GM19239 (cell line): Measurements from ENCODE around the gene NOLC1.

Experiments
- DNase-seq: peaks from one replicate; pipeline ENCODE4 v3.0.0; 2011; ENCODE audit warnings: low spot score; ENCODE audit not compliant: insufficient read length
- FAIRE-seq: peaks from 2 replicates; lab custom pipeline; 2011; peaks lifted over from hg19 to GRCh38; lab: Jason Lieb, UNC

The NOLC1 gene

GRCh38 chr10:102151774-102152544 is at the start of gene NOLC1:
NOLC1 (plus strand) TSS chr10:102152389; CDS start chr10:102152411, 22 bp downstream.
- DNase-seq (peak; percentile 88), FAIRE-seq (peak; percentile 100)

DNA sequence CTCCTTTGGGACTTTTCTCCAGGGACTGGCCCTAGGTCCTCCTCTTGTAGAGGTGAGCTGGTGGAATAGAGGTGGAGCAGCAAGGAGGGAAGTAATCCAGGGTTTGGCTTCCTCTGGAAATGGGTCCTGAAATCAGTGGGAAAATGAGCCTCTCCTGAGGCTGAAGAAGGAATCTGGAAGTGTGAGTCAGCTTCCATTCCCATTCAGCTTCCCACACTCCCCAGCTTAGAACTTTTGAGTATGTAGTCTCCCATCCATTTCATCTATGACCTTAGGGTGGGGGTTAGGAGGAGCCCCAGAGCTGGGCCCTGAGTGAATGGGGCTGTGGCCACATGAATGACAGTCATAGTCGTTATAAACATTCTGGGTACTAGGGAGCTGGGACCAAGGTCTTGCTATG is 49.8 kb upstream of the NOLC1 start:
- FAIRE-seq (no peak), DNase-seq (no peak)

DNA sequence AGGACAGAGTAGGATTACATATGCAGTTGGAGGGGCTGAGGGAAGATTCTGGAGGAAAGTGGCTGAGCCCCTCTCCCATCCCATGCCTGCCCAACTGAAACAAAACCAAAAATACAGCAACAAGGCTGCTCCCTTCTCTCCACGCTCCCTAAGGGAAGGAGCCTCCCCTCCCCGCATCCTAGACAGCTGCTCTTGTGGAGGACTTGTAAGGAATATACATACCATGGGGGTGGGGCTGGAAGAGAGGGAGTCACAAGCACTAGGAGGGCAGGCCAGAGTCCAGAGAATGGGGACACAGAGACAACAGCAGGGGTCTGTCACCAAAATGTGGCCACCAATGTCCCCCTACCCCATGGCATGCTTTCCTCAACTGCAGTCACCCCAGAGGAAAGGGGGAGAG is 45.2 kb upstream of the NOLC1 start:
- FAIRE-seq (no peak), DNase-seq (no peak)

DNA sequence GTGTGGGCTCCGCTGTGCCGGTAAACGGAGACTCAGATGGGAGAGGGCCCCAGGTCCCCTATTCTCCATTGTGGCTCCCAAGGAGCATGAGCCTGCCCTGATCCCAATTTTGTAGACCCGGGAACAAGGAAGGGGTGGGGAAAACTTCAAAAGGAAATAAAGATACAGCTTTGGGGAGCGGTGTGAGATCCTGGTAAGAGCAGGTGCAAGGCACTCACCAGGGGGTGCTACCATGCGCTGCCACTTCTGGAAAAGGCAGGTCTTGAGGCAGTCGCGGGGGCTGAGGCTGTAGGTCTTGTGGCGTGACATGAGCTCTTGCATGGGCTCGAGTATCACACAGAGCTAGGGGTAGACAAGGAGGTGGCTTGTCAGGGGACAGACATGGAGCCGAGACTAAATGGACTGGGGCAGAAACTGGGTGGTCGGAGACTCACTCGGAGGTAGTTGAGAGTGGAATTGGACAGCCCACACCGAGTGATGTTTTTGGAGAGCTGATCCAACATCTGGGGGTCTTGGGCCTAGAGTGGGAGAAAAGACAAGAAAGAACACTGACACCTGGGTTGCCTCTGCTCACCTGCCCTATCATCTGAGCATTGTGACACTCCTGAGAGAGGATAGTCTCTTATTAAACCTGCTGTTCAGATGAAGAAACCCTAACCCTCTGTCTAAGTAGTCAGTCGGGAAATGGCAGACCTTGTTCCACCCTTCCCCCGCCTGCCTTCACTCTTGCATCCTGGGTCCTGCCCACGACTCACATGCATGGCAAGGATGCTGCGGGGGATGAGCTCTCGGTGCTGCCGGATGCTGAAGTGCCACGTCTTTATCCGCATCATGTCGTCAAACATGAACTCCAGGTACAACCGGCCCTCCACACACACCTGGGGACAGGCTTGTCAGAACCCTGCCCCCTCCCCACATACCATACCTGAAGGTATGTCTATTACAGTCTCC is 42.7 kb upstream of the NOLC1 start:
- DNase-seq, result no peak
- FAIRE-seq, result no peak

GRCh38 chr10:102111276-102111675 is 40.9 kb upstream of the NOLC1 start:
- FAIRE-seq, result no peak
- no peak for DNase-seq

- FAIRE-seq, result no peak
- DNase-seq, result no peak
Measured at GRCh38 chr10:102112210-102112817, 39.9 kb upstream of the NOLC1 start.

DNA sequence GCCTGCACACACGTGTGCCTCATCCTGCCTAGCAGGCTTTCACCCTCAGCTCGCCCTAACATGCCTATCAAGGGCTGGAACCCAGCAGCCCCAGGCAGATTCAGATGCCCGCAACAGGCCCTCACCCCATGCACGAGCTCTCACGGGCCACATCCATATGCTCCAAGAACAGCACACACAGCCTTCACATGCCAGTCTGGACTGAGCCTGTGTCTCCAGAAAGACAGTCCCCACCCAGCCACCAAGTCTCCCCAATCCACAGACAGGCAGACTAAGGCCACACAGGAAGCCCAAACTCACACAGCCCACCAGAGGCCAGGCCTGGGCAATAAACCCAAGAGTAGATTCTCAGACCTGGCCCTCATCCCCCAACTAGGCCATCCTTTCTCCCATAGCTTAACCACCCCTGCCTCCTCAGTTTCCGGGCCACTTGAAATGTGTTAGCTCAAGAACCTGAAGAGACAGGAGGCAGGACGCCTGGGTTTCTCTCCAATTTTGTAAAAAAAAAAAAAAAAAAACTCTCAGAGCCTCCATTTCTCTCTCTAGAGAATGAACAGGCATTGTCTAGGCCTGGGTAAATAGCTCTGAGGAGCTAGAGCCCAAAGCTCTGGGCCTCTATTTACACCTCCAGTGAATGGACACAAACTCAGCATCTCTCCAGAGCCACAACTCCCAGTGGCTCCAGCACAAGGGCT is 38.8 kb upstream of the NOLC1 start:
- DNase-seq (no peak), FAIRE-seq (no peak)

DNA sequence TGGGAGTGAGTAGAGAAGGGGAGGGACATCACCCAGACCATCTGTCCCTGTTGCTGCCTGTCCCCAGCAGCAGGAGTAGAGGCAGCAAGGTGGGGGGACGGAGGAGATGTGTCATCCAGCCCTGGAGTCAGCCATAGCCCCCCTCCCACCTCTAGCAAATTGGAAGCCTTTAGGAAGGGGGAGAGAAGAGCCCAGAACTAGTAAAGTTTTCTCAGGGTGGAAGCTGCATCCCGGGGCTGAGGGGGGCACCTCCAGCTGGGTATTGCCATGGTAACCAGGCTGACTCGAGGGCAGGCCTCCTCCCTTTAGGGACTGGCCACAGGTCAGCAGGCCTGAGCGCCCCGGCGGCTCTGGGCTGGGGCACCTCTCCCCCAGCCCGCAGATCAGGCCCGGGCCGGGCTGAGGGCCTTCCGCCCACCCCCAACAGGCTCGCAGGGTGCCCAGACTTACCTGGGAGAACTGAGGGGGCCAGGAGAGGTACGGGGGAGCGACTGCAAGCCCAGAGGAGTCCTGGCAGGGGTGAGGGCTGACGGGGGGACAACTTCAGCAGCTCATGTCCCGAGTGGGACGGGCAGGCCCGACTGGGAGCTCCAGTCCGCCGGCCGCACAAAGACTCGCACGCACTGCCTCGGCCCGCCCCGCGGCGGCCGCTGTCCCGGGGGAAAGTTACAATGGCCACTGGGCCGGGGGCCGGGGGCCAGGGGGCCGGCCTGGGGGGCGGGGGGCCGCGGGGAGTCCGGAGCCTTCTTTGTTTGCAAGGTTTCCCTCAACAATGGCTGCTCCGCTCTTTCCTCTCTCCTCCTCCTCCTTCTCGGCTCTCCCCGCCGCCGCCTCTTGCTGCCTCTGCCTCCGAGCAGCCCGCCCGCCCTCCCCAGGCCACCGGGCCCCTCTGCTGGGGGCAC is 38.0 kb upstream of the NOLC1 start:
- FAIRE-seq, result no peak
- no peak for DNase-seq

- DNase-seq, result peak; percentile 76
- peak; percentile 89 for FAIRE-seq
Measured at GRCh38 chr10:102114861-102115618, 37.1 kb upstream of the NOLC1 start.

GRCh38 chr10:102115775-102116174 is 36.4 kb upstream of the NOLC1 start:
- DNase-seq (no peak), FAIRE-seq (no peak)

DNA sequence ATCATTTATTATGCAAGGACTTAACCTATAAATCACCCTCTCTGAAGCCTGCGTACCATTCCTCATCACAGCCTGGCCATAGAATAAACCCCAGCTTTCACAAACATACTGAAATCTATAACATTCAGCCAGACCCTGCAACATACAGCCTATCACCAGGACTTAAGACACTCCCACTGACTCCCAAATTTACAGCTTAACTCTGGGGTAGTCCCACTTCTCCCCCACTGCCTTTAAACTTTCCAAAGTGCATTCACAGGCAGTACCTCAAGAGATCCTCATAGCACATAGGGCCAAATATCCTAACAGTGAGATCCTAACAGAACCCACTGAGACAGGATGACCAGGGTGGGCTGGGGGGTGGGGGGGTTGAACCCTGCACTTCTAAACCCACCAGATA is 35.5 kb upstream of the NOLC1 start:
- FAIRE-seq, result no peak
- DNase-seq, result no peak

- FAIRE-seq, result peak; percentile 14
Measured at GRCh38 chr10:102117391-102118159, 34.6 kb upstream of the NOLC1 start.

GRCh38 chr10:102118867-102119266 is 33.3 kb upstream of the NOLC1 start:
- DNase-seq, result no peak
- FAIRE-seq, result peak; percentile 31

More at GRCh38 chr10:102117391-102118159, 34.6 kb upstream of the NOLC1 start:
- DNase-seq, result no peak

GRCh38 chr10:102119417-102120141 is 32.6 kb upstream of the NOLC1 start:
- FAIRE-seq, result peak; percentile 91

DNA sequence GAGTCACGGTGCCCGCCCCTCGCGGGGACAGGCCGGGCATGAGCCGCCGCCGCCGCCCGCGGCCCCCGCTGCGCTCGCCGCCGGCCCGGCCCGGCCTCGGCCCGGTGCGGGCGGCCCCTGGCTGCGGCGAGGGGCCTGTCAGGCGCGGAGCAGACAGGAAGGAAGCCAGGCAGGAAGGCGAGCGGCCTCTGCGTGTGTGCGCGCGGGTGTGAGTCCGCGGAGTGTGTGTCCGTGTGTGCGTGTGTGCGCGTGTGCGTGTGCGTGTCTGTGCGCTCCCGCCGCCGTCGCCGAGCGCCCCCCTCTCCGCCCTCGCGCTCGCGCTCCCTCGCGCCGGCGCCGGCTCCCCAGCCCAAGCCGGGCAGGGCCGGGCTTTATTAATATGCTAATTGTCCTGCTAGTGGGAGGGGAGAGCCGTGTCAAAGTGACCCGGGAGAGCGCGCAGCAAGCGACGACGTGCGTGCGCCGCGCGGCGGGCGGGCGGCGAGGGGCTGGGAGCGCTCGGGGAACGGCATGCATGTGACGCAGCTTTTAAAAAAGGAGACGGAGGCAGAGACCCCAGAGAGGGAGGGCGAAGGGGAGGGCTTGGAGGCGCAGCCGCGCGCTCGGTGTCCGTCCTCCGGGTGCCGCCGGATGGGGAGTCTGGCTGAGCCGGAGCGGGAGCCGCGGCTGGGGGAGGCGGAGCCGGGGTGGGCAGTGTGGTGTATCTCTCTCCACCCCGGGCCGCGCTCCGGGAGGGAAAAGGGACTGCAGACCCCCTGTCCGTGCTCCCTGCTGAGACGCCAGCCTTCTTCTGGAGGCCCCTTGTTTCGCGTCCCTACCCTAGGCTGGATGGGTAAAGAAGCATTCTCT is 31.8 kb upstream of the NOLC1 start, which contains the start of gene LDB1:
Gene LDB1, minus strand, starts transcription at position 227 of the 849 bp plus-strand sequence. CDS start 258 bp downstream, outside the sequence.
- FAIRE-seq, result peak; percentile 80
- DNase-seq, result peak; percentile 80

More at GRCh38 chr10:102119417-102120141, 32.6 kb upstream of the NOLC1 start:
- DNase-seq, result peak; percentile 58
